ENCODE measurements around the gene FGF16.
"Not testable (repeated sequence)": the region's sequence is repeated elsewhere in the genome, so short reads cannot be mapped to it uniquely, and the experiment has no call there.

FGF16 gene

GRCh38 chrX:77444545-77444944 is 2.6 kb upstream of the FGF16 start:
- H3K27me3 ChIP-seq (ENCODE audit: control insufficient read depth, insufficient read depth, low read length, poor library complexity, severe bottlenecking): peaks cover 36% of the 10 kb centered on the region
- H3K36me3 ChIP-seq (ENCODE audit: control insufficient read depth, insufficient read depth, low read length): no peaks in the 10 kb centered on the region
- no peaks in the 10 kb centered on the region for H3K4me1 ChIP-seq (ENCODE audit: control insufficient read depth, insufficient read depth, low read length)
- no peaks in the 10 kb centered on the region for H3K9me3 ChIP-seq (ENCODE audit: control insufficient read depth, low read length)
- WGBS, 2 experiments: 63 to 64% methylated on average over 3 of the region's 3 CpGs
- H3K27ac ChIP-seq (ENCODE audit: insufficient read depth, low read depth, low read length, poor library complexity, severe bottlenecking): no peak overlapping the region
- H3K4me3 ChIP-seq (ENCODE audit: insufficient read depth, low read depth, low read length): no peak overlapping the region

GRCh38 chrX:77446029-77446585 is 1.1 kb upstream of the FGF16 start:
- H3K4me3 ChIP-seq (ENCODE audit: insufficient read depth, low read depth, low read length): peak overlapping the region; percentile 25
- no peak overlapping the region for H3K27ac ChIP-seq (ENCODE audit: insufficient read depth, low read depth, low read length, poor library complexity, severe bottlenecking)
- H3K9me3 ChIP-seq (ENCODE audit: control insufficient read depth, low read length): no peaks in the 10 kb centered on the region
- no peaks in the 10 kb centered on the region for H3K4me1 ChIP-seq (ENCODE audit: control insufficient read depth, insufficient read depth, low read length)
- WGBS, 2 experiments: 6 to 10% methylated on average over 27 of the region's 27 CpGs
- H3K27me3 ChIP-seq (ENCODE audit: control insufficient read depth, insufficient read depth, low read length, poor library complexity, severe bottlenecking): peaks cover 36% of the 10 kb centered on the region
- no peaks in the 10 kb centered on the region for H3K36me3 ChIP-seq (ENCODE audit: control insufficient read depth, insufficient read depth, low read length)

GRCh38 chrX:77447653-77448569 is 722 bp downstream of the FGF16 start:
- H3K4me3 ChIP-seq (ENCODE audit: insufficient read depth, low read depth, low read length): peak overlapping the region; percentile 20

GRCh38 chrX:77450415-77450814 is 3.2 kb downstream of the FGF16 start:
- Histone ChIP-seq H3K9me3 (ENCODE audit: control insufficient read depth, low read length) (no peaks in the 10 kb centered on the region), H3K27me3 (ENCODE audit: control insufficient read depth, insufficient read depth, low read length, poor library complexity, severe bottlenecking) (peaks cover 36% of the 10 kb centered on the region), H3K36me3 (ENCODE audit: control insufficient read depth, insufficient read depth, low read length) (no peaks in the 10 kb centered on the region), H3K4me3 (ENCODE audit: insufficient read depth, low read depth, low read length) (no peak overlapping the region), H3K27ac (ENCODE audit: insufficient read depth, low read depth, low read length, poor library complexity, severe bottlenecking) (no peak overlapping the region), H3K4me1 (ENCODE audit: control insufficient read depth, insufficient read depth, low read length) (no peaks in the 10 kb centered on the region)
- 93 to 96% methylated on average over 3 of the region's 3 CpGs for WGBS, 2 experiments

More at GRCh38 chrX:77447653-77448569, 722 bp downstream of the FGF16 start:
- H3K27me3 ChIP-seq (ENCODE audit: control insufficient read depth, insufficient read depth, low read length, poor library complexity, severe bottlenecking): peaks cover 36% of the 10 kb centered on the region
- no peaks in the 10 kb centered on the region for H3K36me3 ChIP-seq (ENCODE audit: control insufficient read depth, insufficient read depth, low read length)
- H3K4me1 ChIP-seq (ENCODE audit: control insufficient read depth, insufficient read depth, low read length): no peaks in the 10 kb centered on the region
- 28 to 29% methylated on average over 73 of the region's 73 CpGs for WGBS, 2 experiments
- H3K27ac ChIP-seq (ENCODE audit: insufficient read depth, low read depth, low read length, poor library complexity, severe bottlenecking): no peak overlapping the region
- H3K9me3 ChIP-seq (ENCODE audit: control insufficient read depth, low read length): no peaks in the 10 kb centered on the region

GRCh38 chrX:77450996-77451395 is 3.8 kb downstream of the FGF16 start:
- Histone ChIP-seq H3K9me3 (ENCODE audit: control insufficient read depth, low read length) (no peaks in the 10 kb centered on the region), H3K4me1 (ENCODE audit: control insufficient read depth, insufficient read depth, low read length) (no peaks in the 10 kb centered on the region), H3K36me3 (ENCODE audit: control insufficient read depth, insufficient read depth, low read length) (no peaks in the 10 kb centered on the region), H3K4me3 (ENCODE audit: insufficient read depth, low read depth, low read length) (no peak overlapping the region), H3K27me3 (ENCODE audit: control insufficient read depth, insufficient read depth, low read length, poor library complexity, severe bottlenecking) (peaks cover 30% of the 10 kb centered on the region), H3K27ac (ENCODE audit: insufficient read depth, low read depth, low read length, poor library complexity, severe bottlenecking) (no peak overlapping the region)
- 96 to 100% methylated on average over 1 of the region's 1 CpG for WGBS, 2 experiments

GRCh38 chrX:77453190-77453589 is 6.0 kb downstream of the FGF16 start:
- Histone ChIP-seq H3K27ac (ENCODE audit: insufficient read depth, low read depth, low read length, poor library complexity, severe bottlenecking) (no peak overlapping the region), H3K9me3 (ENCODE audit: control insufficient read depth, low read length) (no peaks in the 10 kb centered on the region), H3K4me3 (ENCODE audit: insufficient read depth, low read depth, low read length) (no peak overlapping the region), H3K4me1 (ENCODE audit: control insufficient read depth, insufficient read depth, low read length) (no peaks in the 10 kb centered on the region), H3K36me3 (ENCODE audit: control insufficient read depth, insufficient read depth, low read length) (no peaks in the 10 kb centered on the region), H3K27me3 (ENCODE audit: control insufficient read depth, insufficient read depth, low read length, poor library complexity, severe bottlenecking) (peaks cover 8% of the 10 kb centered on the region)
- 90 to 100% methylated on average over 2 of the region's 2 CpGs for WGBS, 2 experiments

- H3K27me3 ChIP-seq (ENCODE audit: control insufficient read depth, insufficient read depth, low read length, poor library complexity, severe bottlenecking): no peaks in the 10 kb centered on the region
- H3K36me3 ChIP-seq (ENCODE audit: control insufficient read depth, insufficient read depth, low read length): no peaks in the 10 kb centered on the region
- WGBS, 2 experiments: 94 to 95% methylated on average over 2 of the region's 2 CpGs
These were observed 8.2 kb downstream of the FGF16 start for GRCh38 chrX:77455437-77455836.

GRCh38 chrX:77484045-77484444 is 36.9 kb downstream of the FGF16 start:
- Histone ChIP-seq H3K9me3 (ENCODE audit: control insufficient read depth, low read length) (no peaks in the 10 kb centered on the region), H3K27ac (ENCODE audit: insufficient read depth, low read depth, low read length, poor library complexity, severe bottlenecking) (no peak overlapping the region), H3K36me3 (ENCODE audit: control insufficient read depth, insufficient read depth, low read length) (no peaks in the 10 kb centered on the region), H3K27me3 (ENCODE audit: control insufficient read depth, insufficient read depth, low read length, poor library complexity, severe bottlenecking) (no peaks in the 10 kb centered on the region), H3K4me1 (ENCODE audit: control insufficient read depth, insufficient read depth, low read length) (no peaks in the 10 kb centered on the region), H3K4me3 (ENCODE audit: insufficient read depth, low read depth, low read length) (no peak overlapping the region)
- WGBS, 2 experiments: 94 to 97% methylated on average over 3 to 5 of the region's 5 CpGs

More at GRCh38 chrX:77455437-77455836, 8.2 kb downstream of the FGF16 start:
- Histone ChIP-seq H3K27ac (ENCODE audit: insufficient read depth, low read depth, low read length, poor library complexity, severe bottlenecking) (no peak overlapping the region), H3K4me3 (ENCODE audit: insufficient read depth, low read depth, low read length) (no peak overlapping the region), H3K4me1 (ENCODE audit: control insufficient read depth, insufficient read depth, low read length) (no peaks in the 10 kb centered on the region), H3K9me3 (ENCODE audit: control insufficient read depth, low read length) (no peaks in the 10 kb centered on the region)

GRCh38 chrX:77493677-77494553 is 46.7 kb downstream of the FGF16 start:
- no peaks in the 10 kb centered on the region for H3K27me3 ChIP-seq (ENCODE audit: control insufficient read depth, insufficient read depth, low read length, poor library complexity, severe bottlenecking)
- no peaks in the 10 kb centered on the region for H3K4me1 ChIP-seq (ENCODE audit: control insufficient read depth, insufficient read depth, low read length)
- no peak overlapping the region for H3K4me3 ChIP-seq (ENCODE audit: insufficient read depth, low read depth, low read length)
- WGBS, 2 experiments: 50 to 58% methylated on average over 18 to 20 of the region's 20 CpGs
- no peaks in the 10 kb centered on the region for H3K36me3 ChIP-seq (ENCODE audit: control insufficient read depth, insufficient read depth, low read length)
- no peak overlapping the region for H3K27ac ChIP-seq (ENCODE audit: insufficient read depth, low read depth, low read length, poor library complexity, severe bottlenecking)
- no peaks in the 10 kb centered on the region for H3K9me3 ChIP-seq (ENCODE audit: control insufficient read depth, low read length)

- not testable (repeated sequence) for H3K36me3 ChIP-seq (ENCODE audit: control insufficient read depth, insufficient read depth, low read length); H3K27ac ChIP-seq (ENCODE audit: insufficient read depth, low read depth, low read length, poor library complexity, severe bottlenecking); H3K9me3 ChIP-seq (ENCODE audit: control insufficient read depth, low read length); H3K4me3 ChIP-seq (ENCODE audit: insufficient read depth, low read depth, low read length); H3K4me1 ChIP-seq (ENCODE audit: control insufficient read depth, insufficient read depth, low read length); H3K27me3 ChIP-seq (ENCODE audit: control insufficient read depth, insufficient read depth, low read length, poor library complexity, severe bottlenecking)
- 80% methylated on average over 1 of the region's 1 CpG; no CpG with 5 or more reads in 1 of the 2 experiments for WGBS, 2 experiments
These were observed 53.0 kb downstream of the FGF16 start for GRCh38 chrX:77500164-77500563.

Data from ectodermal cell (in vitro differentiated cells).